H1 (cell line): ENCODE results near the gene COL16A1. TPM values are rescaled to one million over a fixed set of nuclear protein-coding genes. Genes with fewer than 3 reads are reported as not detected.

Experiments
- CTCF ChIA-PET: fragments of 300-600 bp; sonication (Branson Sonifier 250); formaldehyde crosslinking; loops from one replicate; lab custom pipeline; 2021; ENCODE audit not compliant: partially characterized antibody; lab: Charles Lee
- POLR2A ChIA-PET: fragments of 300-600 bp; sonication (Branson Sonifier 250); formaldehyde crosslinking; loops from one replicate; lab custom pipeline; 2021; ENCODE audit warnings: inconsistent platforms; ENCODE audit not compliant: partially characterized antibody; lab: Charles Lee
- DNase-seq, 2 experiments: peaks; one replicate each; pipeline versions ENCODE4 v3.0.0 to v3.0.0-alpha.2; 2010 to 2022; ENCODE audit warnings: low spot score in 2 of 2, low read depth in 1 of 2, mixed read lengths in 1 of 2
- FAIRE-seq: peaks from 2 replicates; lab custom pipeline; 2011; peaks lifted over from hg19 to GRCh38; lab: Jason Lieb, UNC
- H2AFZ ChIP-seq: 2 replicates; pipeline ENCODE4 v1.8.1; 2012; ENCODE audit warnings: low read length, inconsistent platforms
- H2AK5ac ChIP-seq: 2 replicates; pipeline ENCODE4 v1.6.1; 2013; ENCODE audit warnings: low read depth, low read length
- H2BK120ac ChIP-seq: replicated peaks from 2 replicates; pipeline ENCODE3; 2013; ENCODE audit warnings: low read depth, low read length, inconsistent platforms
- H2BK12ac ChIP-seq: 2 replicates; pipeline ENCODE4 v1.6.1; 2013; ENCODE audit warnings: low read depth, low read length
- H2BK15ac ChIP-seq: 2 replicates; pipeline ENCODE4 v1.6.1; 2013; ENCODE audit warnings: low read length
- H2BK20ac ChIP-seq: 2 replicates; pipeline ENCODE4 v1.6.1; 2013; ENCODE audit warnings: low read length
- H2BK5ac ChIP-seq: 2 replicates; pipeline ENCODE4 v1.6.1; 2013; ENCODE audit warnings: low read depth, low read length
- H3K14ac ChIP-seq: 2 replicates; pipeline ENCODE4 v1.6.1; 2013; ENCODE audit warnings: inconsistent platforms; ENCODE audit not compliant: insufficient read length
- H3K18ac ChIP-seq: 2 replicates; pipeline ENCODE4 v1.6.1; 2013; ENCODE audit warnings: low read length; ENCODE audit errors: extremely low read depth
- H3K23ac ChIP-seq: 2 replicates; pipeline ENCODE4 v1.6.1; 2013; ENCODE audit warnings: inconsistent platforms; ENCODE audit not compliant: insufficient read length
- H3K23me2 ChIP-seq: 2 replicates; pipeline ENCODE4 v1.6.1; 2013; ENCODE audit warnings: low read depth, low read length
- H3K27ac ChIP-seq: 2 replicates; pipeline ENCODE4 v1.6.1; 2011; ENCODE audit warnings: low read depth, low read length, inconsistent platforms
- H3K27me3 ChIP-seq, 4 experiments: replicated peaks in 1 of 4; 1 replicate in 1 of 4; 2 replicates in 3 of 4; pipeline versions ENCODE4 v1.6.1 to v1.8.1; 2011 to 2013; ENCODE audit warnings: low read length in 3 of 4, mild to moderate bottlenecking in 3 of 4, inconsistent platforms in 2 of 4, mixed read lengths in 2 of 4, moderate library complexity in 1 of 4; ENCODE audit not compliant: control insufficient read depth in 3 of 4, insufficient read depth in 3 of 4; ENCODE audit errors: extremely low read depth in 1 of 4
- H3K36me3 ChIP-seq, 4 experiments: 2 replicates each; pipeline versions ENCODE4 v1.6.1 to v1.8.1; 2011 to 2013; ENCODE audit warnings: mild to moderate bottlenecking in 4 of 4, low read length in 3 of 4, moderate library complexity in 2 of 4, control low read depth in 1 of 4, inconsistent platforms in 1 of 4; ENCODE audit not compliant: insufficient read depth in 4 of 4, control insufficient read depth in 2 of 4
- H3K4ac ChIP-seq: replicated peaks from 2 replicates; pipeline ENCODE3; 2013; ENCODE audit warnings: low read length, low read depth, mixed read lengths, inconsistent platforms; ENCODE audit not compliant: insufficient read length
- H3K4me1 ChIP-seq, 4 experiments: replicated peaks in 1 of 4; 1 replicate in 1 of 4; 2 replicates in 3 of 4; pipeline versions ENCODE4 v1.6.1 to v1.8.1; 2011 to 2013; ENCODE audit warnings: low read length in 3 of 4, inconsistent platforms in 2 of 4, mixed read lengths in 1 of 4; ENCODE audit not compliant: insufficient read depth in 4 of 4, control insufficient read depth in 3 of 4
- H3K4me2 ChIP-seq, 2 experiments: 2 replicates each; pipeline versions ENCODE4 v1.6.1 to v1.8.1; 2011 to 2013; ENCODE audit warnings: low read depth in 2 of 2, low read length in 2 of 2, control low read depth in 1 of 2, inconsistent platforms in 1 of 2, mild to moderate bottlenecking in 1 of 2; ENCODE audit not compliant: insufficient read depth in 1 of 2
- H3K4me3 ChIP-seq, 4 experiments: fragments of 200-600, 300-600 bp in 1 of 4; sonication (generic), shearing (Covaris generic), sonication (Bioruptor Twin) in 1 of 4; 2 replicates each; pipeline versions ENCODE4 v1.5.1 to v1.8.1; 2011 to 2016; ENCODE audit warnings: low read length in 4 of 4, low read depth in 3 of 4, control low read depth in 2 of 4, inconsistent platforms in 2 of 4, mild to moderate bottlenecking in 2 of 4, mixed read lengths in 1 of 4, moderate library complexity in 1 of 4; ENCODE audit not compliant: insufficient read depth in 2 of 4; ENCODE audit errors: extremely low read depth in 1 of 4
- H3K56ac ChIP-seq: replicated peaks from 2 replicates; pipeline ENCODE3; 2013; ENCODE audit warnings: low read depth, mild to moderate bottlenecking, mixed read lengths, low read length, inconsistent platforms; ENCODE audit not compliant: insufficient read length
- H3K79me1 ChIP-seq: 2 replicates; pipeline ENCODE4 v1.6.1; 2013; ENCODE audit warnings: low read depth, low read length, control low read depth
- H3K79me2 ChIP-seq, 2 experiments: 2 replicates each; pipeline versions ENCODE4 v1.6.1 to v1.8.1; 2012 to 2013; ENCODE audit warnings: low read length in 2 of 2, mild to moderate bottlenecking in 2 of 2, inconsistent platforms in 1 of 2; ENCODE audit not compliant: insufficient read depth in 2 of 2, control insufficient read depth in 1 of 2
- H3K9ac ChIP-seq, 4 experiments: replicated peaks in 1 of 4; 1 replicate in 1 of 4; 2 replicates in 3 of 4; pipeline versions ENCODE4 v1.6.1 to v1.8.1; 2011 to 2013; ENCODE audit warnings: low read depth in 3 of 4, low read length in 3 of 4, control low read depth in 2 of 4, mild to moderate bottlenecking in 2 of 4, moderate library complexity in 2 of 4, inconsistent platforms in 1 of 4; ENCODE audit errors: extremely low read depth in 1 of 4
- H3K9me3 ChIP-seq, 2 experiments: 2 replicates each; pipeline versions ENCODE4 v1.6.1 to v1.8.1; 2012 to 2013; ENCODE audit warnings: mild to moderate bottlenecking in 2 of 2, moderate library complexity in 2 of 2, control low read depth in 1 of 2, inconsistent platforms in 1 of 2, low read depth in 1 of 2, low read length in 1 of 2, mixed read lengths in 1 of 2; ENCODE audit not compliant: insufficient read depth in 2 of 2
- H4K20me1 ChIP-seq, 2 experiments: replicated peaks in 1 of 2; 2 replicates each; pipeline versions ENCODE3 to v1.8.1; 2011 to 2013; ENCODE audit warnings: inconsistent platforms in 2 of 2, low read length in 2 of 2, mild to moderate bottlenecking in 1 of 2; ENCODE audit not compliant: insufficient read depth in 2 of 2, control insufficient read depth in 1 of 2
- H4K5ac ChIP-seq: 2 replicates; pipeline ENCODE4 v1.6.1; 2013; ENCODE audit warnings: low read length, low read depth, mixed read lengths, inconsistent platforms; ENCODE audit not compliant: insufficient read length
- H4K8ac ChIP-seq: 2 replicates; pipeline ENCODE4 v1.8.0; 2013; ENCODE audit warnings: mild to moderate bottlenecking, moderate library complexity, low read length, inconsistent platforms; ENCODE audit not compliant: insufficient read depth; ENCODE audit errors: extremely low read depth
- H4K91ac ChIP-seq: replicated peaks from 2 replicates; pipeline ENCODE3; 2013; ENCODE audit warnings: low read length, mixed read lengths, inconsistent platforms; ENCODE audit not compliant: insufficient read length
- ASH2L ChIP-seq: fragments of 200-600, 300-600 bp; sonication (generic); IDR thresholded peaks from one replicate; pipeline ENCODE4 v1.7.1; 2017; ENCODE audit warnings: low read length
- CTBP2 ChIP-seq: IDR thresholded peaks from 2 replicates; pipeline ENCODE4 v1.7.0; 2011; ENCODE audit warnings: borderline replicate concordance, mild to moderate bottlenecking, moderate library complexity, mixed read lengths, low read length; ENCODE audit not compliant: insufficient read depth, insufficient read length
- RBBP5 ChIP-seq: IDR thresholded peaks from 2 replicates; pipeline ENCODE4 v1.7.1; 2012; ENCODE audit warnings: low read depth, mild to moderate bottlenecking, inconsistent platforms, low read length, moderate library complexity, borderline replicate concordance
- SAP30 ChIP-seq: fragments of 300-600 bp; sonication (generic); IDR thresholded peaks from 2 replicates; pipeline ENCODE4 v1.7.1; 2012; ENCODE audit warnings: low read length, moderate library complexity, mild to moderate bottlenecking, inconsistent platforms; ENCODE audit not compliant: insufficient read depth, insufficient replicate concordance
- WGBS, 2 experiments: shearing (Covaris generic) in 1 of 2; methylation state at CpG; one replicate each; pipeline versions ENCODE4 v1.1.6 to v1.1.7; 2013 to 2015; ENCODE audit warnings: low lambda C conversion rate in 2 of 2, mixed read lengths in 2 of 2, inconsistent platforms in 1 of 2, low coverage in 1 of 2, missing lambda C conversion rate in 1 of 2; ENCODE audit not compliant: insufficient replicate concordance in 2 of 2, insufficient coverage in 1 of 2, insufficient read length in 1 of 2; ENCODE audit errors: extremely low coverage in 1 of 2, missing lambda C conversion rate in 1 of 2; 5-methylcytosine and 5-hydroxymethylcytosine counted together
- polyA plus RNA-seq, 7 experiments: library from polyadenylated mRNA; depleted of rRNA in 3 of 7; stranded (reverse) in 5 of 7; unstranded in 2 of 7; fragments of >200 nt in 5 of 7; fragments of 200-250 nt in 2 of 7; gene quantifications; 1 replicate in 5 of 7; 2 replicates in 1 of 7; 4 replicates in 1 of 7; pipeline versions ENCODE4 v1.2.1 to v1.2.3, GENCODE V29; 2011 to 2013; ENCODE audit warnings: missing spikeins in 2 of 7, mixed read lengths in 2 of 7
- total RNA-seq: library from RNA; stranded (reverse); fragmentation: NEBNext Ultra II Directional; extraction: Animal tissue kit (Norgen Biotek cat#: 25700); gene quantifications from 2 replicates; pipeline ENCODE4 v1.2.1, GENCODE V29; 2021
- TF ChIP-seq, protein P1 (sequence below): IDR thresholded peaks from 2 replicates; pipeline ENCODE4 v1.6.1; 2012; ENCODE audit warnings: inconsistent platforms

The COL16A1 gene
- total and polyA plus RNA-seq, 2 of the 8 experiments (the other 6 are each of a cell fraction or from before 2014, with no cell fraction given), result 2.0 to 10.5 TPM

DNA sequence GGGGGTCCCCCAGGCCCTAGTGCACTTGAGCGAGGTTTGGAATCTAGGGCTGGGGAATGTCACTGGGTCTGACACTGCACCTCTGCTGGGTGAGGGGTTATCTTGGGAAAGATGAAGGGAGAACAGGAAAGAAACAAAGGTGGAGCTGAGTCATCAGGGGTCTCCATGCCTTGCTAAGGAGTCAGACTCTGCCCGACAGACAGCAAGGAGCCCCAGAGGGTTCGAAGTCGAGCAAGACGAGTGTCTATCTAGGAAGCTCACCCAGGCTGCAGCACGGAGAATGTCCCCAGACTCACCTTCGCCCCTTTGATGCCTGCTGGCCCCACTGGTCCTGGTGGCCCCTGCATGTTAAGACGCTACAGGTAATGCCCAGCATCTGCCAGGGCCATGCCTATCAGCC, 18.0 kb downstream of the COL16A1 start:
- Histone ChIP-seq H3K23me2 (no peaks in the 10 kb centered on the region), H3K27me3 (no peaks in the 10 kb centered on the region), H2BK12ac (no peak overlapping the region), H3K4me2 (no peak overlapping the region), H3K4me1 (peaks cover 0 to 4% (median 0%) of the 10 kb centered on the region in 4 experiments; a peak in 2 of 7 replicates), H4K8ac (no peak overlapping the region), H3K27ac (no peak overlapping the region), H2BK15ac (no peak overlapping the region), H3K4ac (no peak overlapping the region), H3K4me3 (no peak overlapping the region), H3K56ac (no peak overlapping the region), H4K20me1 (no peaks in the 10 kb centered on the region), H3K79me2 (no peaks in the 10 kb centered on the region), H3K9me3 (no peaks in the 10 kb centered on the region), H3K36me3 (no peaks in the 10 kb centered on the region), H3K9ac (no peak overlapping the region), H3K18ac (no peak overlapping the region; the same call in 1 of the 2 replicates), H2BK120ac (no peak overlapping the region), H3K23ac (no peak overlapping the region), H2BK5ac (no peak overlapping the region), H2AK5ac (no peak overlapping the region), H3K79me1 (no peaks in the 10 kb centered on the region), H4K5ac (no peak overlapping the region), H2BK20ac (no peak overlapping the region), H3K14ac (no peak overlapping the region), H2AFZ (no peak overlapping the region), H4K91ac (no peak overlapping the region)
- FAIRE-seq, result no peak
- WGBS, 2 experiments, result 92% methylated on average over 8 of the region's 8 CpGs; no CpG with 5 or more reads in 1 of the 2 experiments
- DNase-seq, result no peak
- ChIA-PET CTCF (interaction anchor here (1.0 to 24.1 kb wide), 9 partner anchors 8 to 60 kb away, joined by 3 to 370 read pairs (median 4); partner anchors contain the start of gene COL16A1), POLR2A (interaction anchor here (0.6 to 1.8 kb wide), 4 partner anchors 15 to 41 kb away, joined by 3 to 4 read pairs (median 3); partner anchors contain the start of genes COL16A1 and PEF1)
- no peak for TF ChIP-seq SAP30
- no peak for TF ChIP-seq RBBP5
- TF ChIP-seq ASH2L, result no peak
- no peak for TF ChIP-seq CTBP2
- TF ChIP-seq, protein P1, sequence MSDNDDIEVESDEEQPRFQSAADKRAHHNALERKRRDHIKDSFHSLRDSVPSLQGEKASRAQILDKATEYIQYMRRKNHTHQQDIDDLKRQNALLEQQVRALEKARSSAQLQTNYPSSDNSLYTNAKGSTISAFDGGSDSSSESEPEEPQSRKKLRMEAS, result no peak
